Measurements from ENCODE around the gene MLST8. TPM values are rescaled to one million over a fixed set of nuclear protein-coding genes. Genes with fewer than 3 reads are reported as not detected.
"Not testable (repeated sequence)": the region's sequence is repeated elsewhere in the genome, so short reads cannot be mapped to it uniquely, and the experiment has no call there.

The MLST8 gene
- total RNA-seq, 1 experiment from 2014 or later, result 58.0 TPM

DNA sequence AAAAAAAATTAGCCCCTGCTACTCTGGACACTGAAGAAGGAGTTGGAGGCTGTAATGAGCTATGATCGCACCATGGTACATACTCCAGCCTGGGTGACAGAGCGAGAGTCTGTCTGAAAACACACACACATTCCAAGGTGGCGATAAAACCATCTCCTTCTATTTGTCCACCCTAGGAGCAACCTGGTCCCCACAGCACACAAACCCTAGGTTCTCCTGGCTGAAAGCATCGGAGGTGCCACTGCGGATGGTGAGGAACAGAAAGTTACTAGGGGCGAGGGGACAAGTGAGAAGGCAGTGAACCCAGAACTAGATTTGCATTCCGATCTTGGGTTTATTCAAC lies 47.5 kb downstream of the MLST8 start:
- peaks cover 20% of the 10 kb centered on the region for H3K4me1 Mint-ChIP-seq (ENCODE audit: low read depth, unreplicated experiment)
- H3K27me3 Mint-ChIP-seq (ENCODE audit: unreplicated experiment), result no peaks in the 10 kb centered on the region
- CTCF ChIA-PET, result interaction anchor here (0.6 to 2.8 kb wide), 5 partner anchors 38 to 776 kb away, joined by 5 to 27 read pairs (median 8); partner anchors contain the start of genes PGP and TRAF7
- no peak for DNase-seq
- BruUV-seq (replicated peaks), result no TSS peak
- peaks cover 95% of the 10 kb centered on the region for H3K36me3 Mint-ChIP-seq (ENCODE audit: insufficient read depth, unreplicated experiment)
- no peaks in the 10 kb centered on the region for H3K9me3 Mint-ChIP-seq (ENCODE audit: low read depth, unreplicated experiment)
- no peak for TF ChIP-seq CTCF (IDR thresholded peaks at IDR 0.05; ENCODE audit: unreplicated experiment)
- H3K4me3 Mint-ChIP-seq (ENCODE audit: low read depth, unreplicated experiment), result no peak overlapping the region
- intact Hi-C loops (cut with micrococcal nuclease; ENCODE audit: unreplicated experiment), result no loop called here
- H3K27ac Mint-ChIP-seq (ENCODE audit: unreplicated experiment), result peak overlapping the region; percentile 88

GRCh38 chr16:2253293-2253692 lies 48.0 kb downstream of the MLST8 start:
- no TSS peak for BruUV-seq (replicated peaks)
- Mint-ChIP-seq H3K4me3 (ENCODE audit: low read depth, unreplicated experiment) (no peak overlapping the region), H3K4me1 (ENCODE audit: low read depth, unreplicated experiment) (peaks cover 20% of the 10 kb centered on the region), H3K27ac (ENCODE audit: unreplicated experiment) (peak overlapping the region; percentile 88), H3K27me3 (ENCODE audit: unreplicated experiment) (no peaks in the 10 kb centered on the region), H3K9me3 (ENCODE audit: low read depth, unreplicated experiment) (no peaks in the 10 kb centered on the region), H3K36me3 (ENCODE audit: insufficient read depth, unreplicated experiment) (peaks cover 96% of the 10 kb centered on the region)
- CTCF ChIA-PET, result interaction anchor here (2.8 kb wide), 1 partner anchor 38 kb away, joined by 15 read pairs; the partner anchor contains the start of gene PGP
- TF ChIP-seq CTCF (IDR thresholded peaks at IDR 0.05; ENCODE audit: unreplicated experiment), result no peak
- intact Hi-C loops (cut with micrococcal nuclease; ENCODE audit: unreplicated experiment), result no loop called here
- no peak for DNase-seq

DNA sequence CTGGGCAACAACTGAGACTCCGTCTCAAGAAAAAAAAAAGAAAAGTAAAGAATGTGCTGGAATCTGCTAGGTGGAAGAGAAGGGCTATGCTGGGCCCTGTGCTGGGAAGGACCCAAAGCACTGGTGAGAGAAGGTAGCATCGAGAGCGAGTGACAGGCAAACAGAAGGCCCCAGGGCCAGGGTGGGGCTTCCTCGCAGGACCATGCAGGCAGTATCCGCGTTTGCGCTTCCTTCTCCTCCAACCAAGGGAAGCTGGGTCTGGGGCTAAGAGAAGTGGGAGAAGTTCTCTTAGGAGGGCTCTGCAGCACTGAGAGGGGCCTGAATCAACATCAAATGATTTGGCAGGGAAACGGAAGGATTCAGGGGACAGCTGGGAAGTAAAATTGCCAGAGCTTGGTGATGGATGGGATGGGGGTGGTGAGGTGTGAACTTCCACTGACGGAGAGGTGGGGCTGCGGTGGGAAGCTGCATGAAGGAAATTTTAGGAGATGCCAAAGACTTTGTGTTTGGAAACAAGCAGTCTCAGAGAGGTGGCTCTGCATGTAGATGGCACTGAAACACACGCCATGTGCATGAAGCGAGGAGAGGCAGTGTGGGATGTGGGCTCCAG lies 51.4 kb downstream of the MLST8 start:
- H3K36me3 Mint-ChIP-seq (ENCODE audit: insufficient read depth, unreplicated experiment), result peaks cover 93% of the 10 kb centered on the region
- intact Hi-C loops (cut with micrococcal nuclease; ENCODE audit: unreplicated experiment), result no loop called here
- H3K9me3 Mint-ChIP-seq (ENCODE audit: low read depth, unreplicated experiment), result no peaks in the 10 kb centered on the region
- CTCF ChIA-PET, result no interaction called here
- peaks cover 20% of the 10 kb centered on the region for H3K4me1 Mint-ChIP-seq (ENCODE audit: low read depth, unreplicated experiment)
- peak overlapping the region; percentile 80 for H3K27ac Mint-ChIP-seq (ENCODE audit: unreplicated experiment)
- no peak overlapping the region for H3K4me3 Mint-ChIP-seq (ENCODE audit: low read depth, unreplicated experiment)
- no peak for TF ChIP-seq CTCF (IDR thresholded peaks at IDR 0.05; ENCODE audit: unreplicated experiment)
- no peaks in the 10 kb centered on the region for H3K27me3 Mint-ChIP-seq (ENCODE audit: unreplicated experiment)
- DNase-seq, result no peak
- BruUV-seq (replicated peaks), result no TSS peak

GRCh38 chr16:2257726-2258125 lies 52.5 kb downstream of the MLST8 start:
- no peaks in the 10 kb centered on the region for H3K27me3 Mint-ChIP-seq (ENCODE audit: unreplicated experiment)
- no peak overlapping the region for H3K4me3 Mint-ChIP-seq (ENCODE audit: low read depth, unreplicated experiment)
- TF ChIP-seq CTCF (IDR thresholded peaks at IDR 0.05; ENCODE audit: unreplicated experiment), result no peak
- intact Hi-C loops (cut with micrococcal nuclease; ENCODE audit: unreplicated experiment), result no loop called here
- DNase-seq, result no peak
- no TSS peak for BruUV-seq (replicated peaks)
- H3K36me3 Mint-ChIP-seq (ENCODE audit: insufficient read depth, unreplicated experiment), result peaks cover 93% of the 10 kb centered on the region
- H3K9me3 Mint-ChIP-seq (ENCODE audit: low read depth, unreplicated experiment), result no peaks in the 10 kb centered on the region
- peaks cover 10% of the 10 kb centered on the region for H3K4me1 Mint-ChIP-seq (ENCODE audit: low read depth, unreplicated experiment)
- H3K27ac Mint-ChIP-seq (ENCODE audit: unreplicated experiment), result no peak overlapping the region
- CTCF ChIA-PET, result interaction anchor here (0.6 kb wide), 1 partner anchor 681 kb away, joined by 4 read pairs; no protein-coding TSS in a partner anchor

DNA sequence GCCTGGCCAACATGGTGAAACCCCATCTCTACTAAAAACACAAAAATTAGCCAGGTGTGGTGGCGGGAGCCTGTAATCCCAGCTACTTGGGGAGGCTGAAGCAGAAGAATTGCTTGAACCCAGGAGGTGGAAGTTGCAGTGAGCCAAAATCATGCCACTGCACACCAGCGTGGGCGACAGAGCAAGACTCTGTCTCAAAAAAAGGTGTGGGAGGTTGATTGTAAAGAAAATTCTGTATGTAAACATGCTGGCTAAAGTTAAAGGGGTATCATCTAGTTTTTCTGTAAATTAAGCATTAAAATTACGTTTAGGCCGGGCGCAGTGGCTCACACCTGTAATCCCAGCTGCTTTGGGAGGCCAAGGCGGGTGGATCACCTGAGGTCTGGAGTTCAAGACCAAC lies 53.3 kb downstream of the MLST8 start:
- DNase-seq; H3K27me3 Mint-ChIP-seq (ENCODE audit: unreplicated experiment); H3K27ac Mint-ChIP-seq (ENCODE audit: unreplicated experiment); BruUV-seq (replicated peaks); H3K9me3 Mint-ChIP-seq (ENCODE audit: low read depth, unreplicated experiment); H3K4me1 Mint-ChIP-seq (ENCODE audit: low read depth, unreplicated experiment); H3K4me3 Mint-ChIP-seq (ENCODE audit: low read depth, unreplicated experiment); intact Hi-C loops (cut with micrococcal nuclease; ENCODE audit: unreplicated experiment): not testable (repeated sequence)
- CTCF ChIA-PET, result interaction anchor here (0.6 kb wide), 1 partner anchor 8 kb away, joined by 10 read pairs; no protein-coding TSS in a partner anchor
- H3K36me3 Mint-ChIP-seq (ENCODE audit: insufficient read depth, unreplicated experiment), result peaks cover 93% of the 10 kb centered on the region

Measured in Calu3 (cell line).